Bronchial epithelial cell (primary cell): ENCODE measurements around the gene NPAS3. TPM values are rescaled to one million over a fixed set of nuclear protein-coding genes. Genes with fewer than 3 reads are reported as not detected.
A peak's percentile ranks its signal among the peaks of the same experiment; 100 is the strongest.

Experiments used
- DNase-seq: peaks from one replicate; pipeline ENCODE4 v3.0.0-alpha.2; 2010; ENCODE audit warnings: low read depth
- FAIRE-seq: peaks from 2 replicates; lab custom pipeline; 2011; peaks lifted over from hg19 to GRCh38; lab: Jason Lieb, UNC
- H3K27me3 ChIP-seq: 2 replicates; pipeline ENCODE4 v1.5.1; 2011; ENCODE audit warnings: low read length; ENCODE audit not compliant: control insufficient read depth, insufficient read depth
- H3K36me3 ChIP-seq: 2 replicates; pipeline ENCODE4 v1.5.1; 2011; ENCODE audit warnings: low read length; ENCODE audit not compliant: control insufficient read depth, insufficient read depth
- H3K4me3 ChIP-seq: 2 replicates; pipeline ENCODE4 v1.5.1; 2011; ENCODE audit warnings: mild to moderate bottlenecking, low read depth, low read length, control low read depth
- total RNA-seq: library from RNA; depleted of rRNA; stranded (reverse); fragments of >200 nt; gene quantifications from 2 replicates; pipeline ENCODE4 v1.2.1, GENCODE V29; 2014
- TF ChIP-seq, protein P1 (sequence below): IDR thresholded peaks from 2 replicates; pipeline ENCODE4 v1.5.1; 2011; ENCODE audit warnings: mild to moderate bottlenecking, moderate library complexity, low read length, control low read depth, inconsistent platforms; ENCODE audit not compliant: insufficient read depth, severe bottlenecking

Gene NPAS3
- total RNA-seq, 1 donor from 2014 or later: not detected

DNA sequence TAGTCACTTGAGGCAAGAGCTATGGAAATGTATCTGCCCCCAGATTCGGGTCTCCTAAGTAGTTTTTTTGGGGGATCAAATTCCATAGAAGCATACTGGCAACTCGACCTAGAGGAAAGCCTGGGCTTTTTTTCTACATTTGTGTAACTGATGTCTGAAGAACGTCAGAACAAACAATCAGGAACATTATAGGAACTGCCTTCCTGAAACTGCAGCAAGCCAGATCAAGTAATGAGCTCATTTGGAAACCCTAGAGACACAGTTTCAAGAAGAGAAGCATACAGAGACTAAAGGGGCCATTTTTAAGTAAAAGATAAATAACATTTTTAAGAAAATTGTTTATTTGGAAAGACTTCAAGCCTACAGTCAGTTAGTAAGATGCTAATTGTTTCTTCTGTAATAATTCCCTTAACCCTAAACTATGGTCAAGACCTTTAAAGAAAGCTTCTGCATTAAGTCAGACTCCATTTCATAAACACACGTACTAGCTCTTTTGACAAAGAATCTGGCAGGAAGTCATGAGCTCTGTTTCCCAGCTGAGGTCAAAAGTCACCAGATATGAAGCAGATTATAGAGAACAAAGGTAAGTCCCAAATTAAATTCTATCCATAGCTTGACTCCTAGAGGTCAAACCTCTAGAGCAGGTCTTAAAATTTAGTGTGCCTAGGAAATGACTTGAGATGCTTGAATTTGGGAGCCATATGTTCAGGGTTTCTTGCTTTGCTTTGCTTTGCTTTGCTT lies 899.4 kb downstream of the NPAS3 start:
- H3K27me3 ChIP-seq: no peaks in the 10 kb centered on the region
- TF ChIP-seq, protein P1, sequence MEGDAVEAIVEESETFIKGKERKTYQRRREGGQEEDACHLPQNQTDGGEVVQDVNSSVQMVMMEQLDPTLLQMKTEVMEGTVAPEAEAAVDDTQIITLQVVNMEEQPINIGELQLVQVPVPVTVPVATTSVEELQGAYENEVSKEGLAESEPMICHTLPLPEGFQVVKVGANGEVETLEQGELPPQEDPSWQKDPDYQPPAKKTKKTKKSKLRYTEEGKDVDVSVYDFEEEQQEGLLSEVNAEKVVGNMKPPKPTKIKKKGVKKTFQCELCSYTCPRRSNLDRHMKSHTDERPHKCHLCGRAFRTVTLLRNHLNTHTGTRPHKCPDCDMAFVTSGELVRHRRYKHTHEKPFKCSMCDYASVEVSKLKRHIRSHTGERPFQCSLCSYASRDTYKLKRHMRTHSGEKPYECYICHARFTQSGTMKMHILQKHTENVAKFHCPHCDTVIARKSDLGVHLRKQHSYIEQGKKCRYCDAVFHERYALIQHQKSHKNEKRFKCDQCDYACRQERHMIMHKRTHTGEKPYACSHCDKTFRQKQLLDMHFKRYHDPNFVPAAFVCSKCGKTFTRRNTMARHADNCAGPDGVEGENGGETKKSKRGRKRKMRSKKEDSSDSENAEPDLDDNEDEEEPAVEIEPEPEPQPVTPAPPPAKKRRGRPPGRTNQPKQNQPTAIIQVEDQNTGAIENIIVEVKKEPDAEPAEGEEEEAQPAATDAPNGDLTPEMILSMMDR: no peak
- FAIRE-seq: no peak
- H3K4me3 ChIP-seq: no peak overlapping the region
- no peaks in the 10 kb centered on the region for H3K36me3 ChIP-seq
- DNase-seq: no peak

DNA sequence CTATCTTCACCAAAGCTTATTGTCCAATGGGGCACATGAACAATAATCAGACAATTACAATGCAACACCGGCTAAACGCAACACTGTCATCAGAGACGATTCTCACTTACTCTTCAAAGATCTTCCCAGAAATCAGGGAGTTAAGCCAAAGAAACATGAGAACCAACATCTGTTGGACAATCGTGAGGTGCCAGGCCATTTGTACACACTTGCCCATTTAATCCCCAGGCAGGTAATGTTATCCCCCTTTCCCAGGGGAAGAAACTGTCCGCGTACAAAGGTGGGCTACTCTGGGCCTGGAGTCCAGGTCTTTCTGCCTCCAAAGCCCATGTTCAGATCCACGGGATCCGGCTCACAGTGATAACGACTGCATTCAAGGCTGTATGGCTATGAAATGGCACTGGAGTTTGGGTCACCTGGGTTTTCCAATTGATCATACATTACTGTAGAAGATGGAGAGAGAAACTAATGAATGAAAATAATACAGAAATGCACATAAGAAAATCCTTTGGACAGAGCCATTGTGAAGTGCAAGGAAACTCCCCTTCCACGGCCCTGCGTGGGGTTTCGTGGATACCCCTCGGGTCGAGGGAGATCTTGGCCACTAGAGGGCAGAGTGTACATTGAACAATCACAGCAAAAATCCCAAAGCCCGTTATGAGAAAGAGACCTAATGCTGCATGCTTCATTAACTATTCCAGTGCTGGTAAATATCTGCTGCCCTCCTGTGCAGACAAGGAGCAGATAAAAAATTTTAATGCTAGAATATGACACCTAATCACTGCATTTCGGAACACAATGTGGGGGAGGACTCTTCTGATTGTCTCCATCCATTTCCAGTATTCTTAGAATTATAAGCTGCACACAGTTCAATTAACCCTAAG lies 900.8 kb downstream of the NPAS3 start:
- DNase-seq (peak; percentile 33), FAIRE-seq (no peak)
- TF ChIP-seq, protein P1: peak; percentile 77
- no peak overlapping the region for H3K4me3 ChIP-seq
- H3K27me3 ChIP-seq: no peaks in the 10 kb centered on the region
- no peaks in the 10 kb centered on the region for H3K36me3 ChIP-seq

DNA sequence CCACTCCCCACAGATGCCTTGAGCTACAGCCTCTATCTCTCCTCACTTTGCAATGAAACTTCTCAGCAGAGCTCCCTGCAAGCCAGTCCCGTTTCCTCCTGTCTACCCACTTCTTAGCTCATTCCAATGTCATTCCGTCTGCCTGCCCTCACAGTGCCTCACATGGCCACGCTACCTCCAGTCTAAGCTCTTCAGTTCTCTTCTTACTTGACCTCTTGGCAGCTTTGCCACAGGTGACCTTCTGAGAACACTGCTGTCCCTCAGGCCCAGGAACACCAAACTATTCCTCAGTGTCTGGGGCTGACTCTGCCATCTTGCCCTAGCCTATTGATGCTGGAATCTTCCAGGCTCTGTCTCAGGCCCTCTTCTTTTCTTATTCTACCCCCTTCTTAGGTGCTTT lies 902.1 kb downstream of the NPAS3 start:
- FAIRE-seq (no peak), DNase-seq (no peak)
- H3K4me3 ChIP-seq: no peak overlapping the region
- H3K27me3 ChIP-seq: no peaks in the 10 kb centered on the region
- TF ChIP-seq, protein P1: no peak
- no peaks in the 10 kb centered on the region for H3K36me3 ChIP-seq

DNA sequence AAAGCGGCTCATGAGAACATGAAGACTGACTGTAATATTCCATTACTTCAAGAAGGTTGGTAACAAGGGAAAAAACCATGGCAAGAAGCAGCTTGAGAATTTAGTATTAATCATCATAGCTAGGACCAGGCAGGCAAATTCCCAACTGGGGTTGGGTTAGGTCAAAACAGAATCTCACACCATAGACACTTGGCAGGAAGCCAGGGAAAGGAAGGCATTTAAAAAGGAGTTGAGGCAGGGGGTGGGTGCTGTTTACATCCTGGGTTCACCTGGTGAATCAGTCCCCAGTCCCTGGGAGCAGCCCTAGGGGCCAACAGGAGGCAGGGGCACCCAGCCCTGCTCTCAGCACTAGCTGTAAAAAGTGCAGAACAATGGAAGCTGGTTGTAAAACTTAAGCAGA lies 903.6 kb downstream of the NPAS3 start:
- Histone ChIP-seq H3K4me3 (no peak overlapping the region), H3K27me3 (no peaks in the 10 kb centered on the region), H3K36me3 (no peaks in the 10 kb centered on the region)
- peak; percentile 96 for DNase-seq
- TF ChIP-seq, protein P1: no peak
- no peak for FAIRE-seq

DNA sequence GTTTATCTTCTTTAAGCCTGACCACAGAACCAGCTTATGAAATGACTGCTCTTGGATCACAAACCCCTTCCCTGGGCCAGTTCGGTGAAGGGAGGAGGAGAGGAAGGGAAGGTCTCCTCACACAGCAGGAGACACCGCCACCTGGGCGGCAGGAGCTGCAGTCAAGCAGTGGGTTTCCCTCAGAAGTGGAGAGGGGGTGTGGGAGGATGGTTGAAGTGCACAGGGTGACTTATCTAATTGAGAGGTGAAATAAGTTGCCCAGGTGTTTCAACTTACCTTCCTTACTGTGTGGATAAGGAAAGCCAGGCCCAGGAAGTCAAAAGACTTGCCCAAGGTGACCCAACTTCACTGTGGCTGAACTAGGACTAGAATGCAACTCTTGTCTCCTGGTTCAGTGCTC lies 905.4 kb downstream of the NPAS3 start:
- FAIRE-seq: no peak
- no peak for DNase-seq
- H3K27me3 ChIP-seq: no peaks in the 10 kb centered on the region
- no peaks in the 10 kb centered on the region for H3K36me3 ChIP-seq
- TF ChIP-seq, protein P1: no peak
- H3K4me3 ChIP-seq: no peak overlapping the region
